Thyroid gland (tissue), 4 donors: ENCODE results near the gene CPVL. TPM values are rescaled to one million over a fixed set of nuclear protein-coding genes. Genes with fewer than 3 reads are reported as not detected.

ENCODE experiments used
- DNase-seq, 2 donors: peaks; one replicate each; pipeline ENCODE4 v3.0.0-alpha.2; 2019
- H3K27ac ChIP-seq, 3 donors: fragments of 200-600 bp; sonication (generic); 1 replicate in 2 of 3; 2 replicates in 1 of 3; pipeline ENCODE4 v1.5.1; 2016 to 2019; ENCODE audit warnings: mild to moderate bottlenecking in 1 of 3, moderate library complexity in 1 of 3
- H3K27me3 ChIP-seq: fragments of 200-600 bp; sonication (generic); one replicate; pipeline ENCODE4 v1.5.1; 2019
- H3K36me3 ChIP-seq, 2 donors: fragments of 200-600 bp; sonication (generic); one replicate each; pipeline ENCODE4 v1.5.1; 2016 to 2019
- H3K4me1 ChIP-seq, 2 donors: fragments of 200-600 bp; sonication (generic); one replicate each; pipeline ENCODE4 v1.5.1; 2017 to 2019
- H3K4me3 ChIP-seq, 3 donors: fragments of 200-600 bp; sonication (generic); replicated peaks in 1 of 3; 1 replicate in 2 of 3; 2 replicates in 1 of 3; pipeline ENCODE4 v1.5.1; 2016; ENCODE audit warnings: mild to moderate bottlenecking in 1 of 3
- H3K9me3 ChIP-seq: fragments of 200-600 bp; sonication (generic); one replicate; pipeline ENCODE4 v1.5.1; 2017
- POLR2A ChIP-seq, 2 donors: fragments of 450-650 bp; IDR thresholded peaks; one replicate each; pipeline ENCODE4 v1.6.1; 2017; ENCODE audit warnings: antibody characterized with exemption in 2 of 2, mild to moderate bottlenecking in 2 of 2, moderate library complexity in 1 of 2
- WGBS, 2 donors: methylation state at CpG; one replicate each; pipeline ENCODE4 v1.1.5; 2017; 5-methylcytosine and 5-hydroxymethylcytosine counted together
- intact Hi-C: fragments of 100-400 bp; cut with DNase I; formaldehyde crosslinking; loops from one replicate; pipeline ENCODE4 v1.15.1; 2023
- total RNA-seq, 4 donors: library from RNA; depleted of rRNA; stranded (reverse); fragments of >200 nt; gene quantifications; one replicate each; pipeline ENCODE4 v1.2.3, GENCODE V29; 2016
- TF ChIP-seq, protein P1 (sequence below), 6 experiments: fragments of 200-600 bp in 3 of 6; fragments of 450-650 bp in 3 of 6; sonication (generic) in 3 of 6; IDR thresholded peaks; one replicate each; pipeline ENCODE4 v1.5.1; 2016 to 2019; ENCODE audit warnings: antibody characterized with exemption in 6 of 6, mild to moderate bottlenecking in 2 of 6, inconsistent platforms in 1 of 6, moderate library complexity in 1 of 6

CPVL gene
- total RNA-seq, 4 donors from 2014 or later = 79.8 to 182 (median 111) TPM

DNA sequence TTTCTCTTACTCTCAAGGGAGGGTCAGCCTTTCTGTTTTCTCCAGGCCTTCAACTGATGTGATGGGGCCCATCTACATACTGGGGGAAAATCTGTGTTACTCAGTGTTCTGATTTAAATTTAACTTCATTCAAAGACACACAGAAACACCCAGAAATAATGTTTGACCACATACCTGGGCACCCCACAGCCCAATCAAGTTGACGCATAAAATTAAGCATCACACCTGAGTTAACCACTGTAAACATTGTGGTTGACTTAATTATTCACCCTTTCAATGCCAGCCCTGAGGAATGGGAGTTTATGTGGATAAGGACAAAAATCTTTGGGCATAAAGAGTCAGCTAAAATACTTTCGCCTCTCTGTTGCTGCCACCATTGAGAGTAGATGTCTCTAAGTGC lies 38.3 kb upstream of the CPVL start:
- Histone ChIP-seq H3K4me3 (no peak overlapping the region), H3K9me3 (no peaks in the 10 kb centered on the region), H3K4me1 (peaks cover 0 to 3% of the 10 kb centered on the region in 2 donors), H3K27me3 (no peaks in the 10 kb centered on the region), H3K27ac (no peak overlapping the region), H3K36me3 (no peaks in the 10 kb centered on the region)
- TF ChIP-seq, protein P1, sequence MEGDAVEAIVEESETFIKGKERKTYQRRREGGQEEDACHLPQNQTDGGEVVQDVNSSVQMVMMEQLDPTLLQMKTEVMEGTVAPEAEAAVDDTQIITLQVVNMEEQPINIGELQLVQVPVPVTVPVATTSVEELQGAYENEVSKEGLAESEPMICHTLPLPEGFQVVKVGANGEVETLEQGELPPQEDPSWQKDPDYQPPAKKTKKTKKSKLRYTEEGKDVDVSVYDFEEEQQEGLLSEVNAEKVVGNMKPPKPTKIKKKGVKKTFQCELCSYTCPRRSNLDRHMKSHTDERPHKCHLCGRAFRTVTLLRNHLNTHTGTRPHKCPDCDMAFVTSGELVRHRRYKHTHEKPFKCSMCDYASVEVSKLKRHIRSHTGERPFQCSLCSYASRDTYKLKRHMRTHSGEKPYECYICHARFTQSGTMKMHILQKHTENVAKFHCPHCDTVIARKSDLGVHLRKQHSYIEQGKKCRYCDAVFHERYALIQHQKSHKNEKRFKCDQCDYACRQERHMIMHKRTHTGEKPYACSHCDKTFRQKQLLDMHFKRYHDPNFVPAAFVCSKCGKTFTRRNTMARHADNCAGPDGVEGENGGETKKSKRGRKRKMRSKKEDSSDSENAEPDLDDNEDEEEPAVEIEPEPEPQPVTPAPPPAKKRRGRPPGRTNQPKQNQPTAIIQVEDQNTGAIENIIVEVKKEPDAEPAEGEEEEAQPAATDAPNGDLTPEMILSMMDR (IDR thresholded peaks at IDR 0.05) = no peak
- TF ChIP-seq POLR2A (IDR thresholded peaks at IDR 0.05) = no peak
- DNase-seq = no peak
- intact Hi-C loops = no loop called here
- 94 to 97% methylated on average over 2 of the region's 2 CpGs for WGBS, 2 donors

DNA sequence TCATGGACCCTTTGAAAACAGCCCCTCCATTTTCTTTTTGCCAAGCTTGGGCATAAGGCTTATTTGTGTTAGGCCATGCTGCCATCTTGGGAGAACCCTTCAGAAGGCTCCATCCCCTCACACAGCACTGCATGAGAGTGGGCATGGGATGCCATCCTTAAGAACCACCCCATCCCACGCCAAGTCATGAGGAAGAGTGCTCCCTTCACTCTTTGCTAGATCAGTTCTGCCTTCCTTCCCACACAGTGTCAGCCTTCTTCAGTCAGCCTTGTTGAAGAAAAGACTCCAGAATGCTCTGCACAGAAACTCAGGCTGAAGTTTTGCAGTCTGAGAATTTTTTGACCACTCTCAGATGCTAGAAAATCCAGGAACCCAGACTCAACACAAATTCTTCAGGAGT lies 32.8 kb upstream of the CPVL start:
- Histone ChIP-seq H3K9me3 (no peaks in the 10 kb centered on the region), H3K4me1 (no peaks in the 10 kb centered on the region), H3K27me3 (no peaks in the 10 kb centered on the region), H3K27ac (no peak overlapping the region), H3K36me3 (no peaks in the 10 kb centered on the region), H3K4me3 (no peak overlapping the region)
- TF ChIP-seq, protein P1 (IDR thresholded peaks at IDR 0.05) = no peak
- no peak for TF ChIP-seq POLR2A (IDR thresholded peaks at IDR 0.05)
- 60 to 86% methylated on average over 1 of the region's 1 CpG for WGBS, 2 donors
- DNase-seq = no peak
- intact Hi-C loops = no loop called here

DNA sequence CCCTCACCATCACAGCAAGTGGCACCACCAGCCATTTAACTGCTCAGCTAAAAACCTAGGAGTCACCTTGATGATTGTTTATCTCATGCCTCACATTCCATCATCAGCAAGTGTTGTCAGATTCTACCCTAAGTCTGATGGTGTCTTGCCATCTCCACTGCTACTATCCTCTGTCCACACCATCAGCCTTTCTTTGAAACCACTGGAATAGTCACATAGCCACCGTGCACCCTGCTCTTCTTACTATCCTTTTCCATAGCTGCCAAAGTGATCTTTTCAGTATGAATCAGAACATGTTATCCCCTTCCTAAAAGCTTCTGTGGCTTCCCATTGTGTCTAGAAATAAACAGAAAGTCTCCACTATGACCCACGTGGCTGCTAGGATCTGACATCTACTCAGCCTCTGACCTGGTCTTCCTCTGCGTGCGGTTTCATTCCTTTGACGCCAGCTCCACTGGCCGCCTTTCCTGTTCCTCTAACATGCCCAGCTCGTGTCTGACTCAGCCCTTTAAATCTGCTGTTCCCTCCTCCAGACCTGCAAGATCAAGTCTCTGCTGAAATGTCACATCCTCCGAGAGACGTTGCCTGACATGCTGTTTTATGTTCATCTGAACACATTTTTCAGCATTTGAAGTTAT lies 31.7 kb upstream of the CPVL start:
- 78 to 82% methylated on average over 9 of the region's 9 CpGs for WGBS, 2 donors
- peak in 1 of 2 donors; percentile 13 for DNase-seq
- intact Hi-C loops = no loop called here
- no peaks in the 10 kb centered on the region for H3K4me1 ChIP-seq
- no peaks in the 10 kb centered on the region for H3K27me3 ChIP-seq
- H3K4me3 ChIP-seq = no peak overlapping the region
- no peaks in the 10 kb centered on the region for H3K9me3 ChIP-seq
- H3K36me3 ChIP-seq = no peaks in the 10 kb centered on the region
- no peak overlapping the region for H3K27ac ChIP-seq
- no peak for TF ChIP-seq POLR2A (IDR thresholded peaks at IDR 0.05)
- TF ChIP-seq, protein P1 (IDR thresholded peaks at IDR 0.05) = no peak

DNA sequence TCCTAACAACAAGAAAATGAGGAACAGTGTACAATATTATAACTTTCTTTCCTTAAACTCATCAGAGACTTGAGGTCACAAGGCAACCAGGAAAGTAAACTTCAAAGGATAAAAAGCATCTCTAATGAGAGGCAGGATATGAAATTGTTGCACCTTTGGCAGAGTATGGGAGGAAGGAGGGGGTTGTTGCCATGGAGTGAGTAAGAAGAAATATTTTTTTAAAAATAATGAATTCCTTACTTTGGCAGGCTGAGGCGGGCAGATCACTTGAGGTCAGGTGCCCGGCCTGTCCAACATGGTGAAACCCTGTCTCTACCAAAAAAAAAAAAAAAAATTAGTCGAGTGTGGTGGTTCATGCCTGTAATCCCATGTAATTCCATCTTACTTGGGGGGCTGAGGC lies 27.1 kb upstream of the CPVL start:
- no peak overlapping the region for H3K27ac ChIP-seq
- intact Hi-C loops = no loop called here
- no peaks in the 10 kb centered on the region for H3K4me1 ChIP-seq
- 87 to 94% methylated on average over 3 of the region's 3 CpGs for WGBS, 2 donors
- no peaks in the 10 kb centered on the region for H3K36me3 ChIP-seq
- H3K4me3 ChIP-seq = no peak overlapping the region
- no peaks in the 10 kb centered on the region for H3K27me3 ChIP-seq
- TF ChIP-seq, protein P1 (IDR thresholded peaks at IDR 0.05) = no peak
- no peak for TF ChIP-seq POLR2A (IDR thresholded peaks at IDR 0.05)
- DNase-seq = no peak
- H3K9me3 ChIP-seq = no peaks in the 10 kb centered on the region

DNA sequence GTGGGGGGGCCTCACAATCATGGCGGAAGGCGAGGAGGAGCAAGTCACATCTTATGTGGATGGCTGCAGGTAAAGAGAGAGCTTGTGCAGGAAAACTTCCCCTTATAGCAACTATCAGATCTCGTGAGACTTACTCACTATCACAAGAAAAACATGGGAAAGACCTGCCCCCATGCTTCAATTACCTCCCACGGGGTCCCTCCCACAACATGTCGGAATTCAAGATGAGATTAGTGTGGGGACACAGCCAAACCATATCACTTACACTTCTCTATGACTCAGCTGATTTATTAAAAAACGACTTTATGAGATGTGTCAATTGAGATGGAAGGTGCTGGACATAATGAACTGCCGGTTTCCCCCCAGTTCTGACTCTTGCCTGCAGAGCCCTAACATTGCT lies 24.4 kb upstream of the CPVL start:
- H3K4me1 ChIP-seq = no peaks in the 10 kb centered on the region
- no peak overlapping the region for H3K27ac ChIP-seq
- TF ChIP-seq POLR2A (IDR thresholded peaks at IDR 0.05) = no peak
- TF ChIP-seq, protein P1 (IDR thresholded peaks at IDR 0.05) = no peak
- no peaks in the 10 kb centered on the region for H3K9me3 ChIP-seq
- 91 to 92% methylated on average over 7 of the region's 7 CpGs for WGBS, 2 donors
- H3K36me3 ChIP-seq = no peaks in the 10 kb centered on the region
- no peak overlapping the region for H3K4me3 ChIP-seq
- DNase-seq = no peak
- H3K27me3 ChIP-seq = no peaks in the 10 kb centered on the region
- intact Hi-C loops = no loop called here
